WTC11 (cell line): Measurements from ENCODE around the gene CLRN3. TPM values are rescaled to one million over a fixed set of nuclear protein-coding genes. Genes with fewer than 3 reads are reported as not detected.

ENCODE experiments used
- ATAC-seq: fragments of 200-7000 bp; cut with Tn5 transposase; 2 replicates; pipeline ENCODE4 v1.10.0; 2021; ENCODE audit warnings: mild to moderate bottlenecking, moderate library complexity
- CTCF ChIA-PET: fragments of 300-600 bp; sonication (Branson Sonifier 250); formaldehyde crosslinking; loops from one replicate; lab custom pipeline; 2021; ENCODE audit warnings: antibody characterized with exemption; lab: Charles Lee
- POLR2A ChIA-PET: fragments of 350-600 bp; sonication (Branson Sonifier 250); formaldehyde crosslinking; loops from one replicate; lab custom pipeline; 2021; ENCODE audit warnings: antibody characterized with exemption; lab: Charles Lee
- DNase-seq: peaks from one replicate; pipeline ENCODE4 v3.0.0; 2021; ENCODE audit warnings: low spot score
- H3K27ac Mint-ChIP-seq: 2 replicates; pipeline ENCODE4 v1.8.0; 2021; ENCODE audit warnings: mixed read lengths
- H3K27me3 Mint-ChIP-seq: 2 replicates; pipeline ENCODE4 v1.8.0; 2021; ENCODE audit warnings: low read depth, mild to moderate bottlenecking, moderate library complexity, mixed read lengths
- H3K36me3 Mint-ChIP-seq: 2 replicates; pipeline ENCODE4 v1.8.0; 2021; ENCODE audit warnings: mixed read lengths
- H3K4me1 Mint-ChIP-seq: 2 replicates; pipeline ENCODE4 v1.8.0; 2022; ENCODE audit warnings: mixed read lengths
- H3K4me3 Mint-ChIP-seq: 2 replicates; pipeline ENCODE4 v1.8.0; 2021; ENCODE audit warnings: mild to moderate bottlenecking, moderate library complexity, mixed read lengths
- H3K9me3 Mint-ChIP-seq: 2 replicates; pipeline ENCODE4 v1.8.0; 2021; ENCODE audit warnings: mixed read lengths
- ATF1 ChIP-seq: sonication (generic); formaldehyde crosslinking; IDR thresholded peaks from 2 replicates; pipeline ENCODE4 v1.8.1; 2023; ENCODE audit warnings: mild to moderate bottlenecking, moderate library complexity, missing genetic modification reagents
- ATF2 ChIP-seq: sonication (generic); formaldehyde crosslinking; IDR thresholded peaks from 2 replicates; pipeline ENCODE4 v1.8.1; 2022; ENCODE audit warnings: low read depth, missing genetic modification reagents, borderline replicate concordance
- ELF4 ChIP-seq: sonication (generic); formaldehyde crosslinking; IDR thresholded peaks from 2 replicates; pipeline ENCODE4 v1.8.1; 2022; ENCODE audit warnings: low read depth, mild to moderate bottlenecking, moderate library complexity, missing genetic modification reagents
- EMX1 ChIP-seq: fragments of 250-450 bp; sonication (Bioruptor Pico); IDR thresholded peaks from 2 replicates; pipeline ENCODE4 v1.8.0; 2021; ENCODE audit warnings: mild to moderate bottlenecking
- FOXJ3 ChIP-seq: sonication (generic); formaldehyde crosslinking; IDR thresholded peaks from 2 replicates; pipeline ENCODE4 v1.9.0; 2021; ENCODE audit warnings: missing genetic modification reagents, mild to moderate bottlenecking, borderline replicate concordance
- FOXK1 ChIP-seq: sonication (generic); formaldehyde crosslinking; IDR thresholded peaks from 2 replicates; pipeline ENCODE4 v1.8.0; 2022; ENCODE audit warnings: mild to moderate bottlenecking, moderate library complexity, missing genetic modification reagents
- GABPB1 ChIP-seq: sonication (generic); formaldehyde crosslinking; IDR thresholded peaks from 2 replicates; pipeline ENCODE4 v1.8.1; 2023; ENCODE audit warnings: mild to moderate bottlenecking, missing genetic modification reagents
- GTF2I ChIP-seq: fragments of 250-450 bp; sonication (Bioruptor Pico); conservative IDR thresholded peaks from 2 replicates; pipeline ENCODE4 v1.4.0; 2021; ENCODE audit warnings: mild to moderate bottlenecking
- JAZF1 ChIP-seq: fragments of 250-450 bp; sonication (Bioruptor Pico); IDR thresholded peaks from 2 replicates; pipeline ENCODE4 v1.9.0; 2021; ENCODE audit warnings: moderate library complexity, mild to moderate bottlenecking, inconsistent platforms
- PRRX2 ChIP-seq: fragments of 250-450 bp; sonication (Bioruptor Pico); IDR thresholded peaks from 2 replicates; pipeline ENCODE4 v1.8.0; 2021; ENCODE audit warnings: mild to moderate bottlenecking
- RORB ChIP-seq: fragments of 250-450 bp; sonication (Bioruptor Pico); IDR thresholded peaks from 2 replicates; pipeline ENCODE4 v1.9.0; 2021; ENCODE audit warnings: mild to moderate bottlenecking
- SMAD3 ChIP-seq: sonication (generic); formaldehyde crosslinking; IDR thresholded peaks from 2 replicates; pipeline ENCODE4 v1.8.0; 2022; ENCODE audit warnings: missing genetic modification reagents, mild to moderate bottlenecking, borderline replicate concordance
- SP1 ChIP-seq: sonication (generic); formaldehyde crosslinking; conservative IDR thresholded peaks from 2 replicates; pipeline ENCODE4 v1.8.1; 2022; ENCODE audit warnings: missing genetic modification reagents
- USF2 ChIP-seq: sonication (generic); formaldehyde crosslinking; IDR thresholded peaks from 2 replicates; pipeline ENCODE4 v1.8.1; 2023; ENCODE audit warnings: mild to moderate bottlenecking, missing genetic modification reagents, moderate library complexity
- ZNF532 ChIP-seq: fragments of 250-450 bp; sonication (Bioruptor Pico); IDR thresholded peaks from 2 replicates; pipeline ENCODE4 v1.9.0; 2021; ENCODE audit warnings: mild to moderate bottlenecking, borderline replicate concordance
- total RNA-seq: library from RNA; stranded (reverse); gene quantifications from 3 replicates; pipeline ENCODE4 v1.2.3, GENCODE V29; 2021
- TF ChIP-seq, protein P1 (sequence below): sonication (generic); formaldehyde crosslinking; IDR thresholded peaks from 2 replicates; pipeline ENCODE4 v1.8.0; 2023; ENCODE audit warnings: mild to moderate bottlenecking, missing genetic modification reagents
- TF ChIP-seq, protein P2 (sequence below): fragments of 250-450 bp; sonication (Bioruptor Pico); IDR thresholded peaks from 2 replicates; pipeline ENCODE4 v1.9.0; 2021; ENCODE audit warnings: mild to moderate bottlenecking
- TF ChIP-seq, protein P3 (sequence below): sonication (generic); formaldehyde crosslinking; IDR thresholded peaks from 2 replicates; pipeline ENCODE4 v1.8.0; 2022; ENCODE audit warnings: mild to moderate bottlenecking, missing genetic modification reagents

CLRN3 gene
- total RNA-seq, 1 experiment from 2014 or later: not detected

DNA sequence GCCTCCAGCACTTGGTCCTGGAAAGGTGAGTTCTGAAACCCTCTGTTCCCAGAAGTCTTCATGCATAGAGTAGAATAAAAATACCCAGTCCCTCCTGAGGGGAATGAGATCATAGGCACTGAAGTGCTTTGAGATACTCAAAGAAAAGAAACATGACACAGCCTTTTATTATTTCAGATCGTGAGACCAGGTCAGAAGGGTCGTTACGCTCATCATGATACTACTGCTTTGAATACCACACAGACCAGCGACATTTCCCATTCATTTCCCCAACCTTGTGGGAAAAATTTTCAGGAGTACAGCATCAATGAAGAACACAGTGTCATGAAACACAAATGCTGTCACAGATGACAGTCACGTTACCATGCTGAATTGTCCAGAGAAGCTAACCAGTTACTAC lies 15.0 kb downstream of the CLRN3 start:
- POLR2A ChIA-PET: no interaction called here
- no peak for ATAC-seq
- CTCF ChIA-PET: no interaction called here
- H3K27ac Mint-ChIP-seq: no peak overlapping the region
- no peaks in the 10 kb centered on the region for H3K36me3 Mint-ChIP-seq
- no peak overlapping the region for H3K4me3 Mint-ChIP-seq
- TF ChIP-seq GTF2I (CRISPR knock-in tag) (no peak), SP1 (no peak), JAZF1 (CRISPR knock-in tag) (no peak), PRRX2 (CRISPR knock-in tag) (no peak), EMX1 (no peak), SMAD3 (CRISPR knock-in tag) (no peak), ATF1 (CRISPR knock-in tag) (no peak), USF2 (no peak), FOXJ3 (CRISPR knock-in tag) (no peak), FOXK1 (CRISPR knock-in tag) (no peak), RORB (CRISPR knock-in tag) (no peak), ELF4 (CRISPR knock-in tag) (no peak), GABPB1 (CRISPR knock-in tag) (no peak), ZNF532 (no peak)
- TF ChIP-seq, protein P1, sequence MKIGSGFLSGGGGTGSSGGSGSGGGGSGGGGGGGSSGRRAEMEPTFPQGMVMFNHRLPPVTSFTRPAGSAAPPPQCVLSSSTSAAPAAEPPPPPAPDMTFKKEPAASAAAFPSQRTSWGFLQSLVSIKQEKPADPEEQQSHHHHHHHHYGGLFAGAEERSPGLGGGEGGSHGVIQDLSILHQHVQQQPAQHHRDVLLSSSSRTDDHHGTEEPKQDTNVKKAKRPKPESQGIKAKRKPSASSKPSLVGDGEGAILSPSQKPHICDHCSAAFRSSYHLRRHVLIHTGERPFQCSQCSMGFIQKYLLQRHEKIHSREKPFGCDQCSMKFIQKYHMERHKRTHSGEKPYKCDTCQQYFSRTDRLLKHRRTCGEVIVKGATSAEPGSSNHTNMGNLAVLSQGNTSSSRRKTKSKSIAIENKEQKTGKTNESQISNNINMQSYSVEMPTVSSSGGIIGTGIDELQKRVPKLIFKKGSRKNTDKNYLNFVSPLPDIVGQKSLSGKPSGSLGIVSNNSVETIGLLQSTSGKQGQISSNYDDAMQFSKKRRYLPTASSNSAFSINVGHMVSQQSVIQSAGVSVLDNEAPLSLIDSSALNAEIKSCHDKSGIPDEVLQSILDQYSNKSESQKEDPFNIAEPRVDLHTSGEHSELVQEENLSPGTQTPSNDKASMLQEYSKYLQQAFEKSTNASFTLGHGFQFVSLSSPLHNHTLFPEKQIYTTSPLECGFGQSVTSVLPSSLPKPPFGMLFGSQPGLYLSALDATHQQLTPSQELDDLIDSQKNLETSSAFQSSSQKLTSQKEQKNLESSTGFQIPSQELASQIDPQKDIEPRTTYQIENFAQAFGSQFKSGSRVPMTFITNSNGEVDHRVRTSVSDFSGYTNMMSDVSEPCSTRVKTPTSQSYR (CRISPR knock-in tag): no peak
- no peak for DNase-seq
- H3K27me3 Mint-ChIP-seq: no peaks in the 10 kb centered on the region
- H3K4me1 Mint-ChIP-seq: no peaks in the 10 kb centered on the region
- H3K9me3 Mint-ChIP-seq: no peaks in the 10 kb centered on the region

DNA sequence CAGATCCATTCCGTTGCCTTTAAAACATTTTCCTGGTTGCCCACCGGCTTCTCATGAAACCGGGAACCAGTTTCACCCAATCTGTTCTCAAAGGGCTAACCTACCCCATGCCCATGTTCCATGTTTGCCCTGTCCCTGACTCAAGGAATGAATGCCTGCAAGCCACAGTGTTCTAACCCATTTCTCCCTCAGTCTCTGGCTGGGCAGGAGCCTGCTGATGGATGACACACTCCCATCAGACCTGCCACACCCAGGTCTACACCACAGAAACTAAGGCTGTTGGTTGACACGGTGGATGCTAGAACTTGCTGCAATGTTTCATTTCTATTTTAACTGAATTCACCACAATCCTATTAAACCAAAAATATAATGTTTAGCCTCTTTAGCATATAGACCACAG lies 15.6 kb downstream of the CLRN3 start:
- no peaks in the 10 kb centered on the region for H3K27me3 Mint-ChIP-seq
- H3K36me3 Mint-ChIP-seq: no peaks in the 10 kb centered on the region
- H3K4me1 Mint-ChIP-seq: no peaks in the 10 kb centered on the region
- no peak overlapping the region for H3K27ac Mint-ChIP-seq
- ATAC-seq (no peak), DNase-seq (no peak)
- no peaks in the 10 kb centered on the region for H3K9me3 Mint-ChIP-seq
- POLR2A ChIA-PET: no interaction called here
- H3K4me3 Mint-ChIP-seq: no peak overlapping the region
- CTCF ChIA-PET: no interaction called here
- TF ChIP-seq, protein P2, sequence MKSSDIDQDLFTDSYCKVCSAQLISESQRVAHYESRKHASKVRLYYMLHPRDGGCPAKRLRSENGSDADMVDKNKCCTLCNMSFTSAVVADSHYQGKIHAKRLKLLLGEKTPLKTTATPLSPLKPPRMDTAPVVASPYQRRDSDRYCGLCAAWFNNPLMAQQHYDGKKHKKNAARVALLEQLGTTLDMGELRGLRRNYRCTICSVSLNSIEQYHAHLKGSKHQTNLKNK: no peak
- TF ChIP-seq ATF2 (CRISPR knock-in tag): no peak
- TF ChIP-seq, protein P3, sequence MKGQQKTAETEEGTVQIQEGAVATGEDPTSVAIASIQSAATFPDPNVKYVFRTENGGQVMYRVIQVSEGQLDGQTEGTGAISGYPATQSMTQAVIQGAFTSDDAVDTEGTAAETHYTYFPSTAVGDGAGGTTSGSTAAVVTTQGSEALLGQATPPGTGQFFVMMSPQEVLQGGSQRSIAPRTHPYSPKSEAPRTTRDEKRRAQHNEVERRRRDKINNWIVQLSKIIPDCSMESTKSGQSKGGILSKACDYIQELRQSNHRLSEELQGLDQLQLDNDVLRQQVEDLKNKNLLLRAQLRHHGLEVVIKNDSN (CRISPR knock-in tag): no peak
- TF ChIP-seq, protein P1 (CRISPR knock-in tag): no peak
- TF ChIP-seq PRRX2 (CRISPR knock-in tag): no peak
